Transverse colon (tissue), 4 donors: ENCODE data around the gene DIABLO. TPM values are rescaled to one million over a fixed set of nuclear protein-coding genes. Genes with fewer than 3 reads are reported as not detected.

Experiments used
- DNase-seq: peaks from one replicate; pipeline ENCODE4 v3.0.0-alpha.2; 2019
- H3K27ac ChIP-seq, 4 donors: fragments of 200-600 bp; sonication (generic); 2 replicates each; pipeline ENCODE4 v1.5.1; 2016 to 2018; ENCODE audit warnings: inconsistent platforms in 4 of 4
- H3K27me3 ChIP-seq: fragments of 200-600 bp; sonication (generic); 2 replicates; pipeline ENCODE4 v1.5.1; 2017; ENCODE audit warnings: inconsistent platforms
- H3K36me3 ChIP-seq, 4 donors: fragments of 200-600 bp; sonication (generic); 2 replicates each; pipeline ENCODE4 v1.5.1; 2017 to 2019; ENCODE audit warnings: inconsistent platforms in 4 of 4
- H3K4me1 ChIP-seq, 4 donors: fragments of 200-600 bp; sonication (generic); 2 replicates each; pipeline ENCODE4 v1.5.1; 2017 to 2020; ENCODE audit warnings: inconsistent platforms in 4 of 4
- H3K4me3 ChIP-seq, 4 donors: fragments of 200-600 bp; sonication (generic); 1 replicate in 1 of 4; 2 replicates in 3 of 4; pipeline versions ENCODE4 v1.5.1 to v1.6.1; 2017 to 2019; ENCODE audit warnings: inconsistent platforms in 4 of 4
- H3K9me3 ChIP-seq, 2 donors: fragments of 200-600 bp; sonication (generic); 2 replicates each; pipeline ENCODE4 v1.5.1; 2017 to 2019; ENCODE audit warnings: inconsistent platforms in 2 of 2
- CTCF ChIP-seq, 5 experiments: fragments of 200-600 bp in 3 of 5; fragments of 450-650 bp in 2 of 5; sonication (generic) in 3 of 5; IDR thresholded peaks; 1 replicate in 2 of 5; 2 replicates in 3 of 5; pipeline ENCODE4 v1.5.1; 2016 to 2017; ENCODE audit warnings: antibody characterized with exemption in 5 of 5, inconsistent platforms in 3 of 5, mild to moderate bottlenecking in 2 of 5, moderate library complexity in 1 of 5
- EP300 ChIP-seq: sonication (generic); formaldehyde crosslinking; IDR thresholded peaks from one replicate; pipeline ENCODE4 v1.6.1; 2017; ENCODE audit warnings: antibody characterized with exemption, low read depth
- POLR2A ChIP-seq: fragments of 450-650 bp; IDR thresholded peaks from one replicate; pipeline ENCODE4 v1.6.1; 2016; ENCODE audit warnings: antibody characterized with exemption, mild to moderate bottlenecking, moderate library complexity
- POLR2AphosphoS5 ChIP-seq, 3 donors: sonication (generic); formaldehyde crosslinking; IDR thresholded peaks; one replicate each; pipeline ENCODE4 v1.6.1; 2016; ENCODE audit warnings: antibody characterized with exemption in 3 of 3
- WGBS, 2 donors: methylation state at CpG; one replicate each; pipeline ENCODE4 v1.1.5; 2018; ENCODE audit warnings: low coverage in 1 of 2; 5-methylcytosine and 5-hydroxymethylcytosine counted together
- in situ Hi-C, 4 donors: fragments of 200-750 bp; cut with MboI; loops; one replicate each; pipeline versions ENCODE4 v1.15.0 to v1.15.1; 2017; ENCODE audit warnings: low sequenced_read_pairs in 3 of 4, low pct_ligation_motif_present in 1 of 4, low pct_unique_long_range_greater_than_20kb in 1 of 4
- intact Hi-C: fragments of 100-400 bp; cut with DNase I; formaldehyde crosslinking; loops from one replicate; pipeline ENCODE4 v1.15.1; 2023; ENCODE audit warnings: low total_unique reads
- total RNA-seq, 4 donors: library from RNA; depleted of rRNA; stranded (reverse); fragments of >200 nt; gene quantifications; one replicate each; pipeline ENCODE4 v1.1.0, GENCODE V29; 2016

The DIABLO gene
- total RNA-seq, 4 donors from 2014 or later, result 10.5 to 121 (median 54.3) TPM

- no peaks in the 10 kb centered on the region for H3K36me3 ChIP-seq
- no peak overlapping the region for H3K4me3 ChIP-seq
- no peaks in the 10 kb centered on the region for H3K27me3 ChIP-seq
- no peaks in the 10 kb centered on the region for H3K4me1 ChIP-seq
- no peak for TF ChIP-seq CTCF (IDR thresholded peaks at IDR 0.05)
- TF ChIP-seq EP300, result no peak
- TF ChIP-seq POLR2A, result no peak
- TF ChIP-seq POLR2AphosphoS5 (IDR thresholded peaks at IDR 0.05), result no peak
- in situ Hi-C loops (no loop called here), intact Hi-C loops (no loop called here)
- H3K27ac ChIP-seq, result no peak overlapping the region
- DNase-seq, result no peak
- no peaks in the 10 kb centered on the region for H3K9me3 ChIP-seq
- WGBS, 2 donors, result 70 to 84% methylated on average over 3 of the region's 3 CpGs
These were observed 62.9 kb downstream of the DIABLO start for GRCh38 chr12:122162976-122163375.

- no peak for TF ChIP-seq EP300
- H3K27ac ChIP-seq, result no peak overlapping the region
- DNase-seq, result no peak
- H3K27me3 ChIP-seq, result no peaks in the 10 kb centered on the region
- H3K9me3 ChIP-seq, result no peaks in the 10 kb centered on the region
- WGBS, 2 donors, result 56 to 72% methylated on average over 4 to 8 of the region's 8 CpGs
- no peak overlapping the region for H3K4me3 ChIP-seq
- in situ Hi-C loops, result no loop called here
- intact Hi-C loops, result no loop called here
- H3K4me1 ChIP-seq, result no peaks in the 10 kb centered on the region
- H3K36me3 ChIP-seq, result no peaks in the 10 kb centered on the region
These were observed 64.2 kb downstream of the DIABLO start for GRCh38 chr12:122161682-122162081.

- in situ Hi-C loops (no loop called here), intact Hi-C loops (no loop called here)
These were observed 65.1 kb downstream of the DIABLO start for GRCh38 chr12:122160761-122161160.

GRCh38 chr12:122159882-122160281, 66.0 kb downstream of the DIABLO start:
- WGBS, 2 donors, result 83 to 100% methylated on average over 2 to 4 of the region's 4 CpGs
- TF ChIP-seq CTCF (IDR thresholded peaks at IDR 0.05), result no peak
- no peak for TF ChIP-seq POLR2A
- no peak for TF ChIP-seq EP300
- no peak for TF ChIP-seq POLR2AphosphoS5 (IDR thresholded peaks at IDR 0.05)

More at GRCh38 chr12:122160761-122161160, 65.1 kb downstream of the DIABLO start:
- Histone ChIP-seq H3K4me3 (no peak overlapping the region), H3K27me3 (no peaks in the 10 kb centered on the region), H3K9me3 (no peaks in the 10 kb centered on the region), H3K27ac (no peak overlapping the region), H3K36me3 (no peaks in the 10 kb centered on the region), H3K4me1 (no peaks in the 10 kb centered on the region)
- no peak for DNase-seq
- no peak for TF ChIP-seq POLR2A
- no peak for TF ChIP-seq POLR2AphosphoS5 (IDR thresholded peaks at IDR 0.05)
- no peak for TF ChIP-seq CTCF (IDR thresholded peaks at IDR 0.05)
- TF ChIP-seq EP300, result no peak
- WGBS, 2 donors, result 80 to 97% methylated on average over 5 to 11 of the region's 11 CpGs

GRCh38 chr12:122158700-122159285, 67.1 kb downstream of the DIABLO start:
- no peaks in the 10 kb centered on the region for H3K4me1 ChIP-seq
- DNase-seq, result no peak
- in situ Hi-C loops, result no loop called here
- intact Hi-C loops, result no loop called here
- H3K36me3 ChIP-seq, result no peaks in the 10 kb centered on the region
- H3K9me3 ChIP-seq, result no peaks in the 10 kb centered on the region
- TF ChIP-seq CTCF (IDR thresholded peaks at IDR 0.05) (no peak), POLR2A (no peak), EP300 (no peak), POLR2AphosphoS5 (IDR thresholded peaks at IDR 0.05) (no peak)
- 83 to 94% methylated on average over 5 to 7 of the region's 7 CpGs for WGBS, 2 donors
- H3K4me3 ChIP-seq, result no peak overlapping the region
- no peak overlapping the region for H3K27ac ChIP-seq
- H3K27me3 ChIP-seq, result no peaks in the 10 kb centered on the region

More at GRCh38 chr12:122159882-122160281, 66.0 kb downstream of the DIABLO start:
- Histone ChIP-seq H3K4me1 (no peaks in the 10 kb centered on the region), H3K9me3 (no peaks in the 10 kb centered on the region), H3K4me3 (no peak overlapping the region), H3K36me3 (no peaks in the 10 kb centered on the region), H3K27me3 (no peaks in the 10 kb centered on the region), H3K27ac (no peak overlapping the region)
- no peak for DNase-seq
- in situ Hi-C loops (no loop called here), intact Hi-C loops (no loop called here)
